HG02571 (cell line): ENCODE measurements around the gene DGKG.

ENCODE experiments used
- ATAC-seq: cut with Tn5 transposase; IDR thresholded peaks from one replicate; pipeline ENCODE4 v1.9.1; 2021; ENCODE audit warnings: mild to moderate bottlenecking, moderate library complexity; ENCODE audit not compliant: unreplicated experiment

The DGKG gene

DNA sequence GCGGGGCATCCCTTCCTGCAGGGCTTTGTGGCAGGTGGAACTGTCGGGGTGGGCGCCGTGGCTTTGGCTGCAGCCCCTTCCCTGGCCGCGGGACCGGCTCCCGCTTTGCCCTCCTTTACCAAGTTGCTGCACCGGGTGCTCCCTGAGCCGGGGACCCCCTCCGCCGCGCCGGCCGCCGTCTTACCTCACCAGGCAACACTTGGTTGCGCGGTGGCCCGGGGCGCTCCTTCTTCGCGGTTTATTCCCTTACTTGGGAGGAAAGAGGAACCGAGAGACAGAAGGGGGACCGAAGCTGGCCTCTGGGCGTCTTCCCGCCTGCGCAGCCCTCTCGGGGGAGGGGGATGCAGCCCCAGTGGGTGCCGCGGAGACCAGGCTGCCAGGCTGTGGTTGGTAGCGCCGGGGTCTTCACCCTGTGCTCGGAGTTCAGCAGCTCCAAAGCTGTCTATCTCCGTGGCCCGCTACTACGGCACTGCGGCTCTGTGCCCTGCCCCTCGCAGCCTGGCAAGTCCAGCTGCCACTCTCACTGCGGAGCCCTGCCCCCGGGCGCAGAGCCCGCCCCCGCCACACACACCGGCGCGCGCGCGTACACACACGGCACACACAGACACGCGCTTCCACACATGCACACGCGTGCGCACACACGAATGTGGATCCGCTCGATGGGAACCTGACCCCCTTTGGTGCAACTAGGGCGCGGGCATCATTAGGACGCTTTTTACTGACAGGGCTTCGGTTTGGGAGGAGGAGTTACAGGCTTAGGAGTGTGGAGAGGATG is at the start of gene DGKG:
DGKG (minus strand) TSS at position 473 of the 775 bp plus-strand sequence. CDS start 41,775 bp downstream, outside the sequence.
- ATAC-seq, result peak; percentile 69

DNA sequence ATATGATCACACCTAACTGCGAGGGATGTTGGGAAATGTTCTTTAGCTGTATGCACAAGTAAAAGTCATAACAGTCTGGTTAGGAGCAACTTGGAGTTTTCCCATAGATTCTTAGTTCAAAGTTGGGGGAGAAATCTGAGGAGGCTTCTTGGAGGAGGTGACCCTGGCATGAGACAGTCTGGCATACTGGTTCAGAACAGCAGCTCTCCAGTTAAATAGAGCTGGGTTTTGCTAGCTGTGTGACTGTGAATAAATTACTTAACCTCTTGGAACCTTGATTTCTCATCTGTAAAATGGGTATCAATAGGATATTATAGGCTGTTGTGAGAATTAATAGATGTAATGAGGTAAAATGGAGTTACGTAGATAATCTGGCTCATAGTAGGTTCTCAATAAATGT is 49.1 kb upstream of the DGKG start:
- no peak for ATAC-seq

DNA sequence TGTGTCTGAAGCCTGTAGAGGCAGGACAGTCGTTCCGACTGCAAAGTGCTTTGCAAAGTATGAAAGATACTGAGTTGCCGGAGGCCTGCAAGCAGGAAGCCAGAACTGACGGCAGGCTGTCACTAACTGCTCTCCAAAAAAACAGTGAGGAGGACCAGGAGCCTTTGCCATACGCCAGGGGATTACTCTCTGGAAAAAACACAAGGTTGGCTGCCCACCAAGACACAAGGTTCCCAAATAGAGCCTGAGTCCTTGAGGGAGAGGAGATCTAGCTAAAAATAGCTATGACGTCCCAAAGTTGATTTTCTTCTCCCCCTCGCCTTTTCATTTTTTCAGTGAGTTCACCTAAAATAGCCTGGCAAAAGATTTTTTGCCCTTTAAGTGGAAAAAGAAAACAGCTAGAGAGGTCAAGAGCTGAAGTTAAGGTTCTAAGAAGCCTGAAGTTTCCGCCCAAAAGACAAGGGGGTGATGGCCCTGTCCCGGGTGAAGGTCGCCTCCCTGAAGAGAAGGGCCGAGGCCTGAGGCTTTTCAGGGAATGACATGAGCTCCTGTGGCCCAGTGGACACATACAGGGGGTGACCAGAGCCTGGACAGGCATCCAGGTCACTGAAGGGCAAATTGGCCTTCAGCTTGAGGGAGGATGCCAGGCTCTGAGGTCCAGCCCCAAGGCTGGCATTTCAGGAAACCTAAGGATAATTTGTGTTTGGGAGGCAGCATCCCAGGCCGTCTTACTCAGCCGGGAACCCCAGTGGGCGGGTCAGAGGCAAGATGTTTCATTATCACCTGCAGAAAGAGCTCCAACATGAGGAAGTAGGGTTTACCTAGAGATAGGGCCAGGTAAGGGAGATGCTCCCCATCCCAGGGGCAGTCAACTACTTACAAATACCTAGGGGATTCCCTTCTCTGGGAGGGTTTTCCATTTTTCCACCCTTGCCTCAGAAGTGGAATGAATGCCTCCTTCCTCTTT is 44.9 kb upstream of the DGKG start:
- no peak for ATAC-seq

DNA sequence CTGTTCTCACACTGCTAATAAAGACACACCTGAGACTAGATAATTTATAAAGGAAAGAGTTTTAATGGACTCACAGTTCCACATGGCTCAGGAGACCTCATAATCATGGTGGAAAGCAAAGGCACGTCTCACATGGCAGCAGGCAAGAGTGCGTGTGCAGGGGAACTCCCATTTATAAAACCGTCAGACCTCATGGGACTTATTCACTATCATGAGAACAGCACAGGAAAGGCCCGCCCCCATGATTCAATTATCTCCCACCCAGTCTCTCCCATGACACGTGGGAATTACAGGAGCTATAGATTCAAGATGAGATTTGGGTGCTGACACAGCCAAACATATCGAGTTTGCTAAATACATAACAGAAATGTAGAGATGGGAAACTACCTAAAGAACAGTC is 39.5 kb upstream of the DGKG start:
- no peak for ATAC-seq

DNA sequence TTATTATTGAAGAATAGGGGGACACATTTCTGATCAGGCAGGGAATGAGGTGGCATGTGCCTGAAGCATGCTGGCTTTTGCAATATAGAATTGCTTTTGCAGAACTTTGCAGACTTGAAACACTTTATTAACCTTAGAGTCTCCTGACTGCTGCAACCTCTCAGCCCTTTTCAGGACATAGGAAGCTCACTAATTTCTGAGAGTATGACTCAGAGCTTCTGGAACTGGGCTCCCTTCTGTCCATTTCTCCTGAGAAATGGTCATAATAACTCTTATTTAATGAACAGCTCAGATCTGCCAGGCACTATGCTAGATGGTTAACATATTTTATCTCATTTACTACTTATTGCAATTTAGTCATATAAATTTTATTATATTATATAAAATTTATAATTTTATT is 38.6 kb upstream of the DGKG start:
- ATAC-seq, result no peak

DNA sequence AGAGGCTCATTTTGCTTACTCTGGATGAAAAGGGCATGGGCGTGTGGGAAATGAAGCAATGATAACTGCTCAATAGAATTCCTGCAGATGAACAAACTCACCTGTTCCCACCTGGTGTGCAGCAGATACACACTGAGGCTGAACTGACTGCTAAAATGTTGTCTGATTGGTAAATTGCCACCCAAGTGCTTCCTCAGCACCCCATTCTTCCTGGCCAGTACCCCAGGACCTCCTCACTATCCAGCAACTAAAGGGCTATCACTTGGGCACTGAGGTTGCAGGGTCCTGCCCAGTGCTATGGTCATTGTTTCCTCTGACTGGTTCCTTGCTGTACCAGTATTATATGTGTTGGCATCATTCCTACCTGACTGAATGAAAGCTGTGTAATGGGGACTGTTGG is 38.0 kb upstream of the DGKG start:
- ATAC-seq, result no peak

DNA sequence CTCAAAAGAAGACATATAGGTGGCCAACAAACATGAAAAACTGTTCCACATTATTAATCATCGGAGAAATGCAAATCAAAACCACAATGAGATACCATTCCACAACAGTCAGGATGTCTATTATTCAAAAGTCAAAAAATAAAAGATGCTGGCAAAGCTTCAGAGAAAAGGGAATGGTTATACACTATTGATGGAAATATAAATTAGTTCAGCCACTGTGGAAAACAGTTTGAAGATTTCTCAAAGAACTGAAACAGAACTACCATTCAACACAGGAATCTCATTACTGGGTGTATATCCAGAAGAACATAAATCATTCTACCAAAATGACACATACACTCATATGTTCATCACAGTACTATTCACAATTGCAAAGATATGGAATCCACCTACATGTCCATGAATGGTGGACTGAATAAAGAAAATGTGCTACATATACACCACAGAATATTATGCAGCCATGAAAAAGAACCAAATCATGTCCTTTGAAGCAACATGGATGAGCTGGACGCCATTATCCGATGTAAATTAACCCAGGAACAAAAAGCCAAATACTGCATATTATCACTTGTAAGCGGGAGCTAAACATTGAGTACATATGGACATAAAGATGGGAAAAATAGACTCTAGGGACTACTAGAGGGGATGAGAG is 32.7 kb upstream of the DGKG start:
- ATAC-seq, result no peak

DNA sequence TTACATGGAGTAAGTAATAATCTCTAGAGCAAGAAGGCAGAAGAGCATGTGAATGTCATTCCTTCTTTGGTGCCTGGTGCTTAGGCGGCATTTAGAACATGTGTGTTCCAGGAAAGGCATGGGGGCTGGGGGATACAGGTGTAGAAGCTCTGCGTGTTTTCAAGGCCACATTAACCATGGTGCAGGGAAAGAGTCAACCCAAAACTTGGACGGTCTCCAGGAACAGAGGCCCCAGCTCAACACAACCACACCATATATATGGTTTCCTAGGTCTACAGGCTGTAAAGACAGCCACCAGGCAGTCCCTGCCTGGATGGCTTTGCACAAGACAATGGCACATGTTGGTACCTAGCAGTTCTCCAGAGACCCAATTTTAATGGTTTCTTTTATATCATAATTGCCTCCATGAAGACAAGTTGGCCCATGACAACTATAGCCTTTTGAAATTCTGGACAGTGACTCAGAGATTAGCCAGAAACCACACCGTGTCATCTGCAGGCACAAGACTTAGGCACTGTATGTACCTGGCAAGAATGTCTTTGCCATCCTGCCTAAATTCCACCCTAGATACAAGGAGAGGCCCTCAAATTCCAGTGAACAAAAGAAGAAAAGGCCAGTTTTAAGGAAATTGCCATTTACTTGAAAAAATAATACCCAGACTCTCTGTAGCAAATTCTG is 25.0 kb upstream of the DGKG start:
- ATAC-seq, result no peak

DNA sequence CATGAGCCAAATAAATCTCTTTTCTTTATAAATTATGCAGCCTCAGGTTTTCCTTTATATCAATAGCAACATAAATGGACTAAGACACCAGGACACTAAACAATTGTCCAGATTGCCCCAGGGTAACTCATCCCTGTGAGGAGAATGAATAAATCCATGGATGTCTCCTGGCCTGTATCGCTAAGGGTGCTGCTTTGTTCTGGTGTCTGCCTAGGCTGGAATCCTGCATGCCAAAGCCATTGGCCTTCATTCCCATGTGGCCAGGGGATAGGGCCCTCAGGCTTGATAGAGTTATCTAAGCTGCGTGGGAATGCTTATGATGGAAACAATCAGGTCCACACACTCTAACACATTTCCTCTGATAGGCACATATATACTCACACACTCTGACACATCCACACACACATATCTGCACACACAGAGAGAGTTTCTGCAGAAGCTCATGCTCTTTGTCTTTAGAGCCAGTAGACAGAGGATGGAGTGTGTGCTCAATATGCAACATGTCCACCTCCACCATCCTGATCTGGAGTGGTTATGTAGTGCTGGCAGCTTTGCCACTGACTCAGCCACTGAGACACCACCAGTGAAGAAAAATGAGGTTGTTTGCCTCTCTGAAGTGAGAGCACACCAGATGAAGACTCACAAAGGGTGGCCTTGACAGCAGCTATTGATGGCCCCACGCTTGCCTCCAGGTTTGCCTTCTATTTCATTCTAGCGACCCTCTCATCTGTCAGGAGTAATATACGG is 24.0 kb upstream of the DGKG start:
- ATAC-seq, result no peak

DNA sequence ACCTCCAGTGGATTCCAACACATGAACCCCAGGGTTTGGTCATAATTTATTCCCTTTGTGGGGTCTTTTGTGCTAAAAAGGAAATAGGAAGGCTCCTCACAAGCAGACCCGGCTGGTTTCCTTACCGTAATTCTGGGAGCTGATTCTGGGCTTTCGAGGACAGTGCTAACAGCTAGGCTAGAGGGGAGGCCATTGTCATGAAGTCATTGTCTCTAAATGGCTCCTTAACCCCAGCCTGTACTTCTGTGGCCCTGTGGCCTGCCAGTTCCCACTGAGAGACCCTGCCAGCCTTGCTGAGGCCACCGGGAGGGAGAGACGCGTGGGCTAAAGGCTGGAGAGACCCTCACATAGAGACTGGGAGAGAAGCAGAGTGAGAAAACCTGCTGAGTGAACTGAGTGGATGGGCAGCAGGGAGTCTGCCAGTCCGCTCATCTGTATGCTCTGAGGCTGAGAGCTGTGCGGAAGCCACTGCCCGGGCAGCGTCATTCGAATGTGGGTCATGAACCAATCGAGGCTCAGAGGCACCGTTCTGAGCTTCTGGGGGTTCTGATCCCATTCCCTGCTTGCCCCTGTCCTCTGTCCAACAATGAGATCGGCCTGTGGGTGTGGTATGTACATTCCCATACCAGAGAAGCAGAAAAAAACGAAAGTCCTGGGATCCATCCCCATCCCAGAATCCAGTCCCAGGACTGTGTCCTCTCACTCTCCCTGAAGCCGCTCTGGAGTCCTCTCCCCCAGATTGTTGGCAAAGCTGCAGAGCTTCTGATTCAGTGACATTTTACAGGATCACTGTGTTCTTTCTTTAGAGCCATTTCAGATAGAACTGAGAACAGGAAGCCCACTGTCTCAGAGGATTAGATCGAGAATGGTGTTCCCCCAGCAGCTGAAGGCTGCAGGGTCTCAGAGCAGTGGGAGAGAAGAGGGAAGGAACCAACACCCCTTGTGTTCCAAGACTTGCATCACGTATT is 21.3 kb upstream of the DGKG start:
- ATAC-seq, result no peak

DNA sequence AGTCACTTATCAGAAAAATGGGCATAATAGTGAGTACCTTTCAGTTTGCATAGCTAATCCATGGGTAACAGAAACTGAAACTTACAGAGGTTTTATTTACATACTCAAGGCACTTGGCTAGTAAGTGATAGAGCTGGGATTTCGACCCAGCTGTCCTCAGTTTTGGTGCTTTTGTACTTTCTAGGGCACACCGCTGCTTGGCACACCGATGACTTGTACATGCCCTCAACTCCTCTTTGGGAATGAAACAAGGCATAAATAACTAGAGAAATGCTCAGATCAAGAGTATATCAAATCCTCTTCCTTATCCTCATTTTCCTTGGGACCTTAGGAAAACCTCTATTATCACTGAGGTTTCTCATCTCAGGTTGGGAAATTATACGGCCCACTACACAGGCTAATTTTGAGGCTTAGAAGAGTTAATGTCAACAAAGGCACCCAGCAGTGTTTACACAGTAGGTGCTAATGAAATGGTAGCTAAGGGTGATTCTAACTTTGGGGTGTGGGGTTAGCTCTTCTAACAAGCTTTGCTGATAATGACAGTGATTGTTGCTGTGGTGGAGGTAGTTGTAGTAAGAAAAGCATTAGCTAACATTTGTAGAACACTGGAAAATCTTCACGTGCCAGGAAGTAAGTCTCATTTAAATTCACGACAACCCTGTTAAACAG is 20.3 kb upstream of the DGKG start:
- no peak for ATAC-seq

DNA sequence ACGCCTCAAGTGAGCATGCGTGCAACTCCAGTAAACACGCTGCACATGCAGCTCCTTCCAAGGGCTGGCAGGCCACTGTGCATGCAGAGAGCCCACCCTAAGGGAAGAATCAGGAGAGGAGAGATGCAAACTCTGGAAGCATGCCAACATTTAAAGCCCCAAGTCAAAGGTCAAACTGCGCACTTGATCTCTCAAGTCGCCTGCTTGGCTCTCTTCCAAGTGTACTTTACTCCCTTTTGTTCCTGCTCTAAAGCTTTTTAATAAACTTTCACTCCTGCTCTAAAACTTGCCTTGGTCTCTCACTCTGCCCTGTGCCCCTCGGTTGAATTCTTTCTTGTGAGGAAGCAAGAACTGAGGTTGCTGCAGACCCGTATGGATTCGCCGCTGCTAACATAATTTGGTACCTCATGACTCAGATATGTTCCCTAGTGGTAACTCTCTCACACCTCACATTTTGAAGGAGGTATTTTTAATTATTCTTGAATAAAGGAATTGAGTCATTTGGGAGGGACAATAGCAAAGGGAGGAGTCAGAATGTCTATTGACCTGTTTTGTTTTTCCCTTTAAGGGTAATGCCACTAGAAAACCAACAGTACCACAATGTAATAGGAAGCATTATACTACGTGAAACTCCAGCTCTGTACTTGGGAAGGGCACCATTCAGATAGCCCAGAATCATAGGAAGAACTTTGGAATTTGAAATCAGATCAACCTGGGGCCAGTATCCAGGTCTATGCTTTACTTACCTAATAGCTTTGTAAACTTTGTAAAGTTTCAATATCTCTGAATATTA is 19.6 kb upstream of the DGKG start:
- ATAC-seq, result no peak

DNA sequence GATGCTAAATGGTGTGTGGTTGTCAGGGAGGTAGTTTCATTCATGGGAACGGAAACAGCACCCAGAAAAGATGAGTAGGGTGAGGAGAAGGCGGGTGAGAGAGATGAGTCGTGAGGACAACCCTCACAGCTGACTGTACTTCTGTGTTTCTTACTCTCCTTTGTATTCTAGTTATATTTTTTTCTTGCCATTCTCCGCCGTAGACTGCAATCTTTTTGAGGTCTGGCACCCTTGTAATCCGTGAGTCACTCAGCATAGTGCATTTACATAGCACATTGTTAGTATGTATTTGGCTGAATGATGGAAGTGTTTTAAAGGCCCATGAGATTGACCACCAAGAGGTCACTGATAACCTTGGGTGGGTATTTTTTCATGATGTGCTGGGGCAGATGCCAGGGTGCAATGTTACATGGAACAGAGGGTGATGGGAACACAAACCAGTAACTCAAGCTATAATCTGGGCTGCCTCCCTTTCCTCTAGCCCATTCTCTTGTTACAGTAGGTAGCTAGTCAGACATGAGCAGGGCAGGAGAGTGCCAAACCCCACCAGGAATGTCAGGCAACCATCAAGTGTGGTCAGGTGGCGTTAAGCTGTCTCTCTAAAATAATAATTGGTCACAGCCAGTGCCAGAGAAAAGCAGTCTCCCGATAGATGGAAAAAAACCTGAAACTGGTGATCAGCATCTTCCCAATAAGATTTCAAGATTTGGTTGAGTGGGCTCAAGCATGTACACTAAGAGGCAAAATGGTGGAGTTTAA is 18.8 kb upstream of the DGKG start:
- ATAC-seq, result no peak

DNA sequence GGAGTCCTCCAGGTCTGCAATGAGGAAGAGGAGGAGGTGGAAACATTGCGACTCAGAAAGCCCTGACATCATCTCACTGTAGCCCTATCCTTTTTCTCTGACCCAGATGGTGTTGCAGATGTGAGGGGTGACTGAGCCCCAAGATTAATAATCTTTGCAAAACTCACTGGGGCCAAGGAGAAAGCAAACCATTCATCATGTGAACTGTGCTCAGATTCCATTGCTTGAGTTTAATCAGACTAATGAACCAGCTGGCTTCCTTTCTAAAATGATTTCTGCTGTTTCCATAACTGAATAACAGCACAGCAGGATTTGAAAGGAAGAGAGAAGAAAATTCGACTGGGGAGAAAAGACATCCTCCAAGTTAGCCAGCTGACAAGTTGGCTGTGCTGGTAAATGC is 13.4 kb upstream of the DGKG start:
- ATAC-seq, result no peak

DNA sequence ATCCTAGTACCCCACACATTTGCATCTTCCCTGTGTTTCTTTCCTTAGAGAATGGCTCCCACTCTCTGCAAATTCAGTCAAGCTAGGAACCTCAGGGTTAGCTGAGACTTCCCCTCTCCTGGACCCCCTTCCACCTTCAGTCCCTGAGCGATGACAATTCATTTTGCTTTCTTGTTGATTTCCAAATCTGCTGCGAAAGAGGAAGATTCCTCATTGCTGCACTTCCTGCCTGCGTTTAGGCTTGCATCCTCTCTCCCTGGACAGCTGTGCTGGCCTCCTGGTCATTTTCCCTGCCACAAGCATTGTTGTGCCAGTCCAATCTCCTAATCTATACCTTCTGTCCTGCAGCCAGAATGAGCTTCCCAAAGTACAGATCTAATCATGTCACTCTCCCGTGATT is 12.3 kb upstream of the DGKG start:
- no peak for ATAC-seq

DNA sequence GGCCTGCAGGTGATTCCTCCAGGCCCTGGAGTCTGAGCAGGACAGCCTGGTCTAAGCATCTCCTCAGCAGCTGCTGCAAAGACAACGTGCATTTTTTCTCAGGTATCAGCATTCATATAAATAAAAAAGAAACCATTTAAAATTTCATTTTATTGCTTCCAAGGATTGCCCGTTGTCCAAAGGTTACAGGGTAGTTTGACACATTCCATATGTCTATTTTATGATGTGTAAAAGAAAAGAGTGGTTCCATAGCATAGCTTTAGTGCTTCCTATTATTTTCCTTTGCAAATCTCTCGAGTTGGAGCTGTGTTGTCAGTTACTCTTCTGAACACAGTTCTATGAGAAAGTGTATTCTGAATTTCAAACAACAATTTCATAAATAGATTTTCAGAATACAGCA is 7.2 kb upstream of the DGKG start:
- ATAC-seq, result no peak

DNA sequence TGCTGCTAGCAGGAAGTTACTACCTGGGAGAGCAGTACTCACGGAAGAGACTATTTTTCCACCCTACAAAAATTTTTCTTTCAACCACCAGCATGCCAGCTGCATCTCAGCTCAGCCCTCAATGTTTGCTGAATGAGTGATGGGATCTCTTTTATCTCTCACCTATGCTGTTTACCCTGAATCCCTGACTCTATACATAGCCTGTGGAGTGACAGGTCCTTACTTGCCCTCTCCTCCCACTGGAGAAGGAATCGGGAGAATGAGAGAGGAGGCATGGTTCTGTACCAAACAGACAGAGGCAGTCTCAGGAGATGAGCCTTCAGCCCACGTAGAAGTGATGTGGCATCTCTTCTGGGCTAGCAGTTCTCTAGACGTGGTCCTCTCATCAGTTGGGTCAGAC is 6.7 kb upstream of the DGKG start:
- no peak for ATAC-seq
